ENCODE results near the gene PSMD9.

Gene PSMD9

GRCh38 chr12:121957861-121958515 is 69.4 kb downstream of the PSMD9 start:
- no peak for DNase-seq

- DNase-seq: no peak
These were observed 70.1 kb downstream of the PSMD9 start for GRCh38 chr12:121958541-121959240.

- DNase-seq: no peak
These were observed 72.0 kb downstream of the PSMD9 start for GRCh38 chr12:121960541-121960940.

GRCh38 chr12:121961195-121961879 is 72.7 kb downstream of the PSMD9 start:
- DNase-seq: no peak

- DNase-seq: no peak
These were observed 74.9 kb downstream of the PSMD9 start for GRCh38 chr12:121963341-121964018.

GRCh38 chr12:121964813-121965643 is 76.4 kb downstream of the PSMD9 start:
- no peak for DNase-seq

- DNase-seq: no peak
These were observed 78.4 kb downstream of the PSMD9 start for GRCh38 chr12:121966959-121967358.

Data from activated CD4-positive, alpha-beta T cell treated with anti-CD3 and anti-CD28 coated beads, Interleukin-2, amount 50 U/mL, for 1 hour (primary cell).